ENCODE results near the gene TTLL5. TPM values are rescaled to one million over a fixed set of nuclear protein-coding genes. Genes with fewer than 3 reads are reported as not detected.

The TTLL5 gene
- total and polyA plus RNA-seq, 4 donors = 30.4 to 40.1 (median 33.1) TPM

- H3K4me1 ChIP-seq (ENCODE audit: control insufficient read depth, insufficient read depth, low read length) = no peaks in the 10 kb centered on the region
- H3K27me3 ChIP-seq (ENCODE audit: control insufficient read depth, insufficient read depth, low read length) = no peaks in the 10 kb centered on the region
- H3K27ac ChIP-seq (ENCODE audit: low read depth, low read length) = no peak overlapping the region
- H3K9me3 ChIP-seq (ENCODE audit: control insufficient read depth, insufficient read depth, low read length) = no peaks in the 10 kb centered on the region
- WGBS (ENCODE audit: insufficient coverage) = no CpG with 5 or more reads among the region's 1 CpG
- no peak overlapping the region for H3K4me3 ChIP-seq (ENCODE audit: low read depth, low read length)
- no peaks in the 10 kb centered on the region for H3K36me3 ChIP-seq (ENCODE audit: control insufficient read depth, insufficient read depth, low read length)
- DNase-seq (ENCODE audit: low read depth in 4 of 6, low spot score in 6 of 6) = peak in 1 of 6 donors; percentile 43
Observed at GRCh38 chr14:75877292-75877691, 216.2 kb downstream of the TTLL5 start.

- Histone ChIP-seq H3K4me3 (ENCODE audit: low read depth, low read length) (no peak overlapping the region), H3K9me3 (ENCODE audit: control insufficient read depth, insufficient read depth, low read length) (no peaks in the 10 kb centered on the region), H3K36me3 (ENCODE audit: control insufficient read depth, insufficient read depth, low read length) (no peaks in the 10 kb centered on the region), H3K27me3 (ENCODE audit: control insufficient read depth, insufficient read depth, low read length) (no peaks in the 10 kb centered on the region), H3K27ac (ENCODE audit: low read depth, low read length) (no peak overlapping the region), H3K4me1 (ENCODE audit: control insufficient read depth, insufficient read depth, low read length) (no peaks in the 10 kb centered on the region)
- WGBS (ENCODE audit: insufficient coverage) = no CpG with 5 or more reads among the region's 4 CpGs
- no peak for DNase-seq (ENCODE audit: low read depth in 4 of 6, low spot score in 6 of 6)
Observed at GRCh38 chr14:75877884-75878283, 216.8 kb downstream of the TTLL5 start.

- H3K4me1 ChIP-seq (ENCODE audit: control insufficient read depth, insufficient read depth, low read length) = no peaks in the 10 kb centered on the region
- no peaks in the 10 kb centered on the region for H3K9me3 ChIP-seq (ENCODE audit: control insufficient read depth, insufficient read depth, low read length)
- H3K36me3 ChIP-seq (ENCODE audit: control insufficient read depth, insufficient read depth, low read length) = peaks cover under 1% of the 10 kb centered on the region
- no peaks in the 10 kb centered on the region for H3K27me3 ChIP-seq (ENCODE audit: control insufficient read depth, insufficient read depth, low read length)
- 100% methylated on average over 2 of the region's 3 CpGs for WGBS (ENCODE audit: insufficient coverage)
- DNase-seq (ENCODE audit: low read depth in 4 of 6, low spot score in 6 of 6) = no peak
- H3K27ac ChIP-seq (ENCODE audit: low read depth, low read length) = no peak overlapping the region
- no peak overlapping the region for H3K4me3 ChIP-seq (ENCODE audit: low read depth, low read length)
Observed at GRCh38 chr14:75879031-75879430, 218.0 kb downstream of the TTLL5 start.

- Histone ChIP-seq H3K27me3 (ENCODE audit: control insufficient read depth, insufficient read depth, low read length) (no peaks in the 10 kb centered on the region), H3K4me1 (ENCODE audit: control insufficient read depth, insufficient read depth, low read length) (no peaks in the 10 kb centered on the region), H3K36me3 (ENCODE audit: control insufficient read depth, insufficient read depth, low read length) (peaks cover 4% of the 10 kb centered on the region), H3K4me3 (ENCODE audit: low read depth, low read length) (no peak overlapping the region), H3K9me3 (ENCODE audit: control insufficient read depth, insufficient read depth, low read length) (no peaks in the 10 kb centered on the region), H3K27ac (ENCODE audit: low read depth, low read length) (no peak overlapping the region)
- DNase-seq (ENCODE audit: low read depth in 4 of 6, low spot score in 6 of 6) = no peak
- 100% methylated on average over 1 of the region's 1 CpG for WGBS (ENCODE audit: insufficient coverage)
Observed at GRCh38 chr14:75880512-75880911, 219.5 kb downstream of the TTLL5 start.

- H3K9me3 ChIP-seq (ENCODE audit: control insufficient read depth, insufficient read depth, low read length) = no peaks in the 10 kb centered on the region
- no peak for DNase-seq (ENCODE audit: low read depth in 4 of 6, low spot score in 6 of 6)
- no peaks in the 10 kb centered on the region for H3K27me3 ChIP-seq (ENCODE audit: control insufficient read depth, insufficient read depth, low read length)
- no peak overlapping the region for H3K4me3 ChIP-seq (ENCODE audit: low read depth, low read length)
- no peak overlapping the region for H3K27ac ChIP-seq (ENCODE audit: low read depth, low read length)
- H3K36me3 ChIP-seq (ENCODE audit: control insufficient read depth, insufficient read depth, low read length) = peaks cover 4% of the 10 kb centered on the region
- no peaks in the 10 kb centered on the region for H3K4me1 ChIP-seq (ENCODE audit: control insufficient read depth, insufficient read depth, low read length)
- WGBS (ENCODE audit: insufficient coverage) = 94% methylated on average over 2 of the region's 5 CpGs
Observed at GRCh38 chr14:75881994-75882393, 220.9 kb downstream of the TTLL5 start.

- Histone ChIP-seq H3K36me3 (ENCODE audit: control insufficient read depth, insufficient read depth, low read length) (peaks cover 4% of the 10 kb centered on the region), H3K27me3 (ENCODE audit: control insufficient read depth, insufficient read depth, low read length) (no peaks in the 10 kb centered on the region), H3K4me1 (ENCODE audit: control insufficient read depth, insufficient read depth, low read length) (no peaks in the 10 kb centered on the region), H3K4me3 (ENCODE audit: low read depth, low read length) (no peak overlapping the region), H3K9me3 (ENCODE audit: control insufficient read depth, insufficient read depth, low read length) (no peaks in the 10 kb centered on the region), H3K27ac (ENCODE audit: low read depth, low read length) (no peak overlapping the region)
- 92% methylated on average over 3 of the region's 6 CpGs for WGBS (ENCODE audit: insufficient coverage)
- DNase-seq (ENCODE audit: low read depth in 4 of 6, low spot score in 6 of 6) = no peak
Observed at GRCh38 chr14:75884198-75884611, 223.2 kb downstream of the TTLL5 start.

GRCh38 chr14:75885829-75886228 lies 224.8 kb downstream of the TTLL5 start:
- Histone ChIP-seq H3K4me3 (ENCODE audit: low read depth, low read length) (no peak overlapping the region), H3K9me3 (ENCODE audit: control insufficient read depth, insufficient read depth, low read length) (no peaks in the 10 kb centered on the region), H3K27ac (ENCODE audit: low read depth, low read length) (no peak overlapping the region), H3K27me3 (ENCODE audit: control insufficient read depth, insufficient read depth, low read length) (no peaks in the 10 kb centered on the region), H3K36me3 (ENCODE audit: control insufficient read depth, insufficient read depth, low read length) (peaks cover 4% of the 10 kb centered on the region), H3K4me1 (ENCODE audit: control insufficient read depth, insufficient read depth, low read length) (no peaks in the 10 kb centered on the region)
- no peak for DNase-seq (ENCODE audit: low read depth in 4 of 6, low spot score in 6 of 6)
- 100% methylated on average over 2 of the region's 2 CpGs for WGBS (ENCODE audit: insufficient coverage)

GRCh38 chr14:75886636-75887348 lies 225.7 kb downstream of the TTLL5 start:
- Histone ChIP-seq H3K4me3 (ENCODE audit: low read depth, low read length) (no peak overlapping the region), H3K27ac (ENCODE audit: low read depth, low read length) (no peak overlapping the region), H3K36me3 (ENCODE audit: control insufficient read depth, insufficient read depth, low read length) (peaks cover 4% of the 10 kb centered on the region), H3K27me3 (ENCODE audit: control insufficient read depth, insufficient read depth, low read length) (no peaks in the 10 kb centered on the region), H3K4me1 (ENCODE audit: control insufficient read depth, insufficient read depth, low read length) (no peaks in the 10 kb centered on the region), H3K9me3 (ENCODE audit: control insufficient read depth, insufficient read depth, low read length) (no peaks in the 10 kb centered on the region)
- 75% methylated on average over 1 of the region's 5 CpGs for WGBS (ENCODE audit: insufficient coverage)
- DNase-seq (ENCODE audit: low read depth in 4 of 6, low spot score in 6 of 6) = peak in 1 of 6 donors; percentile 48

- DNase-seq (ENCODE audit: low read depth in 4 of 6, low spot score in 6 of 6) = no peak
- H3K4me1 ChIP-seq (ENCODE audit: control insufficient read depth, insufficient read depth, low read length) = no peaks in the 10 kb centered on the region
- peaks cover 4% of the 10 kb centered on the region for H3K36me3 ChIP-seq (ENCODE audit: control insufficient read depth, insufficient read depth, low read length)
- 100% methylated on average over 1 of the region's 2 CpGs for WGBS (ENCODE audit: insufficient coverage)
- H3K9me3 ChIP-seq (ENCODE audit: control insufficient read depth, insufficient read depth, low read length) = no peaks in the 10 kb centered on the region
- H3K27me3 ChIP-seq (ENCODE audit: control insufficient read depth, insufficient read depth, low read length) = no peaks in the 10 kb centered on the region
- no peak overlapping the region for H3K4me3 ChIP-seq (ENCODE audit: low read depth, low read length)
- no peak overlapping the region for H3K27ac ChIP-seq (ENCODE audit: low read depth, low read length)
Observed at GRCh38 chr14:75888945-75889344, 227.9 kb downstream of the TTLL5 start.

GRCh38 chr14:75896341-75896740 lies 235.3 kb downstream of the TTLL5 start:
- H3K36me3 ChIP-seq (ENCODE audit: control insufficient read depth, insufficient read depth, low read length) = no peaks in the 10 kb centered on the region
- no peaks in the 10 kb centered on the region for H3K9me3 ChIP-seq (ENCODE audit: control insufficient read depth, insufficient read depth, low read length)
- no peaks in the 10 kb centered on the region for H3K27me3 ChIP-seq (ENCODE audit: control insufficient read depth, insufficient read depth, low read length)
- no peak overlapping the region for H3K27ac ChIP-seq (ENCODE audit: low read depth, low read length)
- 86% methylated on average over 1 of the region's 2 CpGs for WGBS (ENCODE audit: insufficient coverage)
- DNase-seq (ENCODE audit: low read depth in 4 of 6, low spot score in 6 of 6) = no peak
- no peak overlapping the region for H3K4me3 ChIP-seq (ENCODE audit: low read depth, low read length)
- H3K4me1 ChIP-seq (ENCODE audit: control insufficient read depth, insufficient read depth, low read length) = no peaks in the 10 kb centered on the region

Data from spinal cord (tissue), 10 donors.